WTC11 (cell line): ENCODE data around the gene CCDC134. TPM values are rescaled to one million over a fixed set of nuclear protein-coding genes. Genes with fewer than 3 reads are reported as not detected.

Source experiments
- ATAC-seq: fragments of 200-7000 bp; cut with Tn5 transposase; 2 replicates; pipeline ENCODE4 v1.10.0; 2021; ENCODE audit warnings: mild to moderate bottlenecking, moderate library complexity
- CTCF ChIA-PET: fragments of 300-600 bp; sonication (Branson Sonifier 250); formaldehyde crosslinking; loops from one replicate; lab custom pipeline; 2021; ENCODE audit warnings: antibody characterized with exemption; lab: Charles Lee
- POLR2A ChIA-PET: fragments of 350-600 bp; sonication (Branson Sonifier 250); formaldehyde crosslinking; loops from one replicate; lab custom pipeline; 2021; ENCODE audit warnings: antibody characterized with exemption; lab: Charles Lee
- DNase-seq: peaks from one replicate; pipeline ENCODE4 v3.0.0; 2021; ENCODE audit warnings: low spot score
- H3K27ac Mint-ChIP-seq: 2 replicates; pipeline ENCODE4 v1.8.0; 2021; ENCODE audit warnings: mixed read lengths
- H3K27me3 Mint-ChIP-seq: 2 replicates; pipeline ENCODE4 v1.8.0; 2021; ENCODE audit warnings: low read depth, mild to moderate bottlenecking, moderate library complexity, mixed read lengths
- H3K36me3 Mint-ChIP-seq: 2 replicates; pipeline ENCODE4 v1.8.0; 2021; ENCODE audit warnings: mixed read lengths
- H3K4me1 Mint-ChIP-seq: 2 replicates; pipeline ENCODE4 v1.8.0; 2022; ENCODE audit warnings: mixed read lengths
- H3K4me3 Mint-ChIP-seq: 2 replicates; pipeline ENCODE4 v1.8.0; 2021; ENCODE audit warnings: mild to moderate bottlenecking, moderate library complexity, mixed read lengths
- H3K9me3 Mint-ChIP-seq: 2 replicates; pipeline ENCODE4 v1.8.0; 2021; ENCODE audit warnings: mixed read lengths
- ESRRA ChIP-seq: sonication (generic); formaldehyde crosslinking; IDR thresholded peaks from 2 replicates; pipeline ENCODE4 v1.8.1; 2022; ENCODE audit warnings: mild to moderate bottlenecking, missing genetic modification reagents, borderline replicate concordance
- GRHL2 ChIP-seq: fragments of 250-450 bp; sonication (Bioruptor Pico); IDR thresholded peaks from 2 replicates; pipeline ENCODE4 v1.8.0; 2022; ENCODE audit warnings: mild to moderate bottlenecking, moderate library complexity; ENCODE audit not compliant: insufficient replicate concordance, severe bottlenecking
- IRF2 ChIP-seq: sonication (generic); formaldehyde crosslinking; IDR thresholded peaks from 2 replicates; pipeline ENCODE4 v1.8.0; 2022; ENCODE audit warnings: low read depth, missing genetic modification reagents, borderline replicate concordance
- JUN ChIP-seq: sonication (generic); formaldehyde crosslinking; IDR thresholded peaks from 2 replicates; pipeline ENCODE4 v1.8.0; 2023; ENCODE audit warnings: mild to moderate bottlenecking, missing genetic modification reagents
- KAT7 ChIP-seq: sonication (generic); formaldehyde crosslinking; IDR thresholded peaks from 2 replicates; pipeline ENCODE4 v1.8.1; 2023; ENCODE audit warnings: missing genetic modification reagents, mild to moderate bottlenecking, borderline replicate concordance
- OVOL2 ChIP-seq: fragments of 250-450 bp; sonication (Bioruptor Pico); IDR thresholded peaks from 2 replicates; pipeline ENCODE4 v1.9.0; 2021; ENCODE audit warnings: mild to moderate bottlenecking, borderline replicate concordance
- RELA ChIP-seq: sonication (generic); formaldehyde crosslinking; IDR thresholded peaks from 2 replicates; pipeline ENCODE4 v1.8.1; 2022; ENCODE audit warnings: missing genetic modification reagents, mild to moderate bottlenecking, borderline replicate concordance
- RORB ChIP-seq: fragments of 250-450 bp; sonication (Bioruptor Pico); IDR thresholded peaks from 2 replicates; pipeline ENCODE4 v1.9.0; 2021; ENCODE audit warnings: mild to moderate bottlenecking
- TEAD4 ChIP-seq: sonication (generic); formaldehyde crosslinking; IDR thresholded peaks from 2 replicates; pipeline ENCODE4 v1.8.0; 2022; ENCODE audit warnings: mild to moderate bottlenecking, missing genetic modification reagents
- ZNF263 ChIP-seq: sonication (generic); formaldehyde crosslinking; IDR thresholded peaks from 2 replicates; pipeline ENCODE4 v1.8.1; 2022; ENCODE audit warnings: low read depth, mild to moderate bottlenecking, moderate library complexity, missing genetic modification reagents
- ZNF396 ChIP-seq: fragments of 250-450 bp; sonication (Bioruptor Pico); IDR thresholded peaks from 2 replicates; pipeline ENCODE4 v1.8.0; 2021; ENCODE audit warnings: mild to moderate bottlenecking, moderate library complexity, borderline replicate concordance
- ZNF423 ChIP-seq: fragments of 250-450 bp; sonication (Bioruptor Pico); IDR thresholded peaks from 2 replicates; pipeline ENCODE4 v2.1.2; 2022; ENCODE audit warnings: mild to moderate bottlenecking, moderate library complexity
- ZNF671 ChIP-seq: fragments of 250-450 bp; sonication (Bioruptor Pico); IDR thresholded peaks from 2 replicates; pipeline ENCODE4 v1.8.0; 2021; ENCODE audit warnings: mild to moderate bottlenecking
- total RNA-seq: library from RNA; stranded (reverse); gene quantifications from 3 replicates; pipeline ENCODE4 v1.2.3, GENCODE V29; 2021
- TF ChIP-seq, protein P1 (sequence below): sonication (generic); formaldehyde crosslinking; IDR thresholded peaks from 2 replicates; pipeline ENCODE4 v1.8.0; 2023; ENCODE audit warnings: missing genetic modification reagents, mild to moderate bottlenecking, borderline replicate concordance
- TF ChIP-seq, protein P2 (sequence below): sonication (generic); formaldehyde crosslinking; IDR thresholded peaks from 2 replicates; pipeline ENCODE4 v1.8.1; 2023; ENCODE audit warnings: mild to moderate bottlenecking, missing genetic modification reagents, moderate library complexity
- TF ChIP-seq, protein P3 (sequence below): sonication (generic); formaldehyde crosslinking; IDR thresholded peaks from 2 replicates; pipeline ENCODE4 v1.8.1; 2023; ENCODE audit warnings: mild to moderate bottlenecking, missing genetic modification reagents
- TF ChIP-seq, protein P4 (sequence below): sonication (generic); formaldehyde crosslinking; conservative IDR thresholded peaks from 2 replicates; pipeline ENCODE4 v1.8.1; 2023; ENCODE audit warnings: mild to moderate bottlenecking, low read depth, missing genetic modification reagents, moderate library complexity
- TF ChIP-seq, protein P5 (sequence below): fragments of 250-450 bp; sonication (Bioruptor Pico); IDR thresholded peaks from 2 replicates; pipeline ENCODE4 v1.8.0; 2021; ENCODE audit warnings: mild to moderate bottlenecking
- TF ChIP-seq, protein P6 (sequence below): sonication (generic); formaldehyde crosslinking; IDR thresholded peaks from 2 replicates; pipeline ENCODE4 v1.8.0; 2022; ENCODE audit warnings: mild to moderate bottlenecking, missing genetic modification reagents
- TF ChIP-seq, protein P7 (sequence below): fragments of 200-600 bp; IDR thresholded peaks from 2 replicates; pipeline ENCODE4 v1.8.0; 2022; ENCODE audit warnings: antibody characterized with exemption

CCDC134 gene
- total RNA-seq, 1 experiment from 2014 or later = 19.0 TPM

DNA sequence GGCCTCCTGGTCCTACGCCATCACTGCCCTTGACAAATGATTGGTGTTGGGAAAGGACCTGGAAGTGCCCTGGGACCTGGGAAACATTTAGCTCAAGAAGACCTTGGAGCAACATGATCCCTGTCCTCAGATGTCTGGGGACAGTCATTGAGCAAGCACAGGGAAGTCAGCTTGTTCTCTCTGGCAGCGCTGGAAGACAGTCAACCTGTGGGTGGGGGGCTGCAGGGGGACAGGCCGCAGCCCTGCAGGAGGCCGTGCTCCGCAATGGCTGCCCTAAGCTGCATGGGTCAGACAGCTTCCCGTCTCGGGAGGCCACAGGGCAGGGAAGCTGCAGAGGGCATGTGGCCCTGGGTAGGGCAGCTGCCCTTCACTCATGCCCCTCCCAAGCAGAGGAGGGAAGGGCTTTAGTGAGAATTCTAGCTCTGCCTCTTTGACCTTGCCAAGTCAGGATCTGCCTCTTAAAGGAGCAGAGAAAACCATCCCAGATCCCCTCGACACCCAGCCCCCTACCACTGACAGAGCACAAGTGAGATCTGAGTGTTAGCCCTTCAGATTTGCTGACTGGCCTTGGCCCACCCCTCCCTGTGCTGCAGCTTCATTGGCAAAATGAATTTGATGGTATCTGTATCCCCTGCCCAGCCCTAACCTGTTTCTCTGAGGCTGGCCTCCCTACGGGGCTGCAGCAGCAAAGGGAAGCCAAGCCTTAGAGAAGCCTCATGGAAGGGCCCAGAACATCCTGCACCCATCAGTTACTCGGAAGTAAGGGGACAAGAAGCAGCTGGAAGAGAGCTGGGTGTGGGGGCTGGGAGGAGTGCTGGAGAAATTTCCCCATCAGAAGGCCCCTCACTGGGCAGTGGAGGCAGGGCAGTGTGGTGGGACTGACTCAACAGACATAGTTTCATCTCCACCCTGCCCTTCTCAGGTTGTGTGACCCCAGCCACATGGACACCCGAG lies 26.2 kb downstream of the CCDC134 start (continued):
- TF ChIP-seq, protein P1, sequence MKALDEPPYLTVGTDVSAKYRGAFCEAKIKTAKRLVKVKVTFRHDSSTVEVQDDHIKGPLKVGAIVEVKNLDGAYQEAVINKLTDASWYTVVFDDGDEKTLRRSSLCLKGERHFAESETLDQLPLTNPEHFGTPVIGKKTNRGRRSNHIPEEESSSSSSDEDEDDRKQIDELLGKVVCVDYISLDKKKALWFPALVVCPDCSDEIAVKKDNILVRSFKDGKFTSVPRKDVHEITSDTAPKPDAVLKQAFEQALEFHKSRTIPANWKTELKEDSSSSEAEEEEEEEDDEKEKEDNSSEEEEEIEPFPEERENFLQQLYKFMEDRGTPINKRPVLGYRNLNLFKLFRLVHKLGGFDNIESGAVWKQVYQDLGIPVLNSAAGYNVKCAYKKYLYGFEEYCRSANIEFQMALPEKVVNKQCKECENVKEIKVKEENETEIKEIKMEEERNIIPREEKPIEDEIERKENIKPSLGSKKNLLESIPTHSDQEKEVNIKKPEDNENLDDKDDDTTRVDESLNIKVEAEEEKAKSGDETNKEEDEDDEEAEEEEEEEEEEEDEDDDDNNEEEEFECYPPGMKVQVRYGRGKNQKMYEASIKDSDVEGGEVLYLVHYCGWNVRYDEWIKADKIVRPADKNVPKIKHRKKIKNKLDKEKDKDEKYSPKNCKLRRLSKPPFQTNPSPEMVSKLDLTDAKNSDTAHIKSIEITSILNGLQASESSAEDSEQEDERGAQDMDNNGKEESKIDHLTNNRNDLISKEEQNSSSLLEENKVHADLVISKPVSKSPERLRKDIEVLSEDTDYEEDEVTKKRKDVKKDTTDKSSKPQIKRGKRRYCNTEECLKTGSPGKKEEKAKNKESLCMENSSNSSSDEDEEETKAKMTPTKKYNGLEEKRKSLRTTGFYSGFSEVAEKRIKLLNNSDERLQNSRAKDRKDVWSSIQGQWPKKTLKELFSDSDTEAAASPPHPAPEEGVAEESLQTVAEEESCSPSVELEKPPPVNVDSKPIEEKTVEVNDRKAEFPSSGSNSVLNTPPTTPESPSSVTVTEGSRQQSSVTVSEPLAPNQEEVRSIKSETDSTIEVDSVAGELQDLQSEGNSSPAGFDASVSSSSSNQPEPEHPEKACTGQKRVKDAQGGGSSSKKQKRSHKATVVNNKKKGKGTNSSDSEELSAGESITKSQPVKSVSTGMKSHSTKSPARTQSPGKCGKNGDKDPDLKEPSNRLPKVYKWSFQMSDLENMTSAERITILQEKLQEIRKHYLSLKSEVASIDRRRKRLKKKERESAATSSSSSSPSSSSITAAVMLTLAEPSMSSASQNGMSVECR = no peak
- TF ChIP-seq TEAD4 (CRISPR knock-in tag) = no peak
- TF ChIP-seq ZNF263 (CRISPR knock-in tag) = no peak
- no peak for TF ChIP-seq GRHL2 (CRISPR knock-in tag)
- no peak for TF ChIP-seq OVOL2
- TF ChIP-seq, protein P2, sequence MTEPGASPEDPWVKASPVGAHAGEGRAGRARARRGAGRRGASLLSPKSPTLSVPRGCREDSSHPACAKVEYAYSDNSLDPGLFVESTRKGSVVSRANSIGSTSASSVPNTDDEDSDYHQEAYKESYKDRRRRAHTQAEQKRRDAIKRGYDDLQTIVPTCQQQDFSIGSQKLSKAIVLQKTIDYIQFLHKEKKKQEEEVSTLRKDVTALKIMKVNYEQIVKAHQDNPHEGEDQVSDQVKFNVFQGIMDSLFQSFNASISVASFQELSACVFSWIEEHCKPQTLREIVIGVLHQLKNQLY = no peak
- TF ChIP-seq, protein P3, sequence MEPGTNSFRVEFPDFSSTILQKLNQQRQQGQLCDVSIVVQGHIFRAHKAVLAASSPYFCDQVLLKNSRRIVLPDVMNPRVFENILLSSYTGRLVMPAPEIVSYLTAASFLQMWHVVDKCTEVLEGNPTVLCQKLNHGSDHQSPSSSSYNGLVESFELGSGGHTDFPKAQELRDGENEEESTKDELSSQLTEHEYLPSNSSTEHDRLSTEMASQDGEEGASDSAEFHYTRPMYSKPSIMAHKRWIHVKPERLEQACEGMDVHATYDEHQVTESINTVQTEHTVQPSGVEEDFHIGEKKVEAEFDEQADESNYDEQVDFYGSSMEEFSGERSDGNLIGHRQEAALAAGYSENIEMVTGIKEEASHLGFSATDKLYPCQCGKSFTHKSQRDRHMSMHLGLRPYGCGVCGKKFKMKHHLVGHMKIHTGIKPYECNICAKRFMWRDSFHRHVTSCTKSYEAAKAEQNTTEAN (CRISPR knock-in tag) = no peak
- TF ChIP-seq, protein P4, sequence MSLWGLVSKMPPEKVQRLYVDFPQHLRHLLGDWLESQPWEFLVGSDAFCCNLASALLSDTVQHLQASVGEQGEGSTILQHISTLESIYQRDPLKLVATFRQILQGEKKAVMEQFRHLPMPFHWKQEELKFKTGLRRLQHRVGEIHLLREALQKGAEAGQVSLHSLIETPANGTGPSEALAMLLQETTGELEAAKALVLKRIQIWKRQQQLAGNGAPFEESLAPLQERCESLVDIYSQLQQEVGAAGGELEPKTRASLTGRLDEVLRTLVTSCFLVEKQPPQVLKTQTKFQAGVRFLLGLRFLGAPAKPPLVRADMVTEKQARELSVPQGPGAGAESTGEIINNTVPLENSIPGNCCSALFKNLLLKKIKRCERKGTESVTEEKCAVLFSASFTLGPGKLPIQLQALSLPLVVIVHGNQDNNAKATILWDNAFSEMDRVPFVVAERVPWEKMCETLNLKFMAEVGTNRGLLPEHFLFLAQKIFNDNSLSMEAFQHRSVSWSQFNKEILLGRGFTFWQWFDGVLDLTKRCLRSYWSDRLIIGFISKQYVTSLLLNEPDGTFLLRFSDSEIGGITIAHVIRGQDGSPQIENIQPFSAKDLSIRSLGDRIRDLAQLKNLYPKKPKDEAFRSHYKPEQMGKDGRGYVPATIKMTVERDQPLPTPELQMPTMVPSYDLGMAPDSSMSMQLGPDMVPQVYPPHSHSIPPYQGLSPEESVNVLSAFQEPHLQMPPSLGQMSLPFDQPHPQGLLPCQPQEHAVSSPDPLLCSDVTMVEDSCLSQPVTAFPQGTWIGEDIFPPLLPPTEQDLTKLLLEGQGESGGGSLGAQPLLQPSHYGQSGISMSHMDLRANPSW (CRISPR knock-in tag) = no peak
- TF ChIP-seq RORB = no peak
- TF ChIP-seq KAT7 = no peak
- TF ChIP-seq IRF2 (CRISPR knock-in tag) = no peak

DNA sequence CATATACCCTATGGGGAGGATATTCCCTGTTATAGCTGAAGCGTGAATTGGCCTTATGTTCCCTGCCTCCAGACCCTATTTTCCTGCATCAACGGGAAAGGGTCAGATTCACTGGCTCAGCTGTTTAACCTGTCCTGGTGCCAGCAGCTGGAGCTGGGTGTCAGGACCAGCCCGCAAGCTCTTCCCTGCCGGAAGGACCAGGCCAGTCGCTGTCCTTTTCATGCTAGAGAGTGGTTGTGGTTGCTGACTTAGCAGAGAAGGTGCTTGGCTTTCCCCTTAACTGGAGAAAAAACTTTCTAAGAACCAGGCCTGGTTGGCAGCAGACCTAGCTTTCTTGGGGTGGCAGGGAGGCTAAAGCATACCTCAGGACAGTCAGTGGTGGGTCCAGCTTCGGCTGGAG lies 27.2 kb downstream of the CCDC134 start:
- Mint-ChIP-seq H3K27me3 (no peaks in the 10 kb centered on the region; the same call in 1 of the 2 replicates), H3K9me3 (no peaks in the 10 kb centered on the region), H3K4me3 (no peak overlapping the region), H3K4me1 (peaks cover 52% of the 10 kb centered on the region), H3K36me3 (peaks cover 4% of the 10 kb centered on the region), H3K27ac (no peak overlapping the region)
- ChIA-PET POLR2A (interaction anchor here (0.9 kb wide), 1 partner anchor 27 kb away, joined by 3 read pairs; the partner anchor contains the start of gene CCDC134), CTCF (interaction anchor here (0.9 to 7.8 kb wide), 6 partner anchors 30 to 131 kb away, joined by 3 to 59 read pairs (median 8); no protein-coding TSS in a partner anchor)
- TF ChIP-seq JUN (no peak), IRF2 (CRISPR knock-in tag) (no peak), ZNF263 (CRISPR knock-in tag) (no peak), RELA (no peak), ESRRA (CRISPR knock-in tag) (no peak), ZNF671 (CRISPR knock-in tag) (no peak), ZNF396 (no peak), ZNF423 (no peak)
- TF ChIP-seq, protein P5, sequence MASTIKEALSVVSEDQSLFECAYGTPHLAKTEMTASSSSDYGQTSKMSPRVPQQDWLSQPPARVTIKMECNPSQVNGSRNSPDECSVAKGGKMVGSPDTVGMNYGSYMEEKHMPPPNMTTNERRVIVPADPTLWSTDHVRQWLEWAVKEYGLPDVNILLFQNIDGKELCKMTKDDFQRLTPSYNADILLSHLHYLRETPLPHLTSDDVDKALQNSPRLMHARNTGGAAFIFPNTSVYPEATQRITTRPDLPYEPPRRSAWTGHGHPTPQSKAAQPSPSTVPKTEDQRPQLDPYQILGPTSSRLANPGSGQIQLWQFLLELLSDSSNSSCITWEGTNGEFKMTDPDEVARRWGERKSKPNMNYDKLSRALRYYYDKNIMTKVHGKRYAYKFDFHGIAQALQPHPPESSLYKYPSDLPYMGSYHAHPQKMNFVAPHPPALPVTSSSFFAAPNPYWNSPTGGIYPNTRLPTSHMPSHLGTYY = no peak
- TF ChIP-seq, protein P6, sequence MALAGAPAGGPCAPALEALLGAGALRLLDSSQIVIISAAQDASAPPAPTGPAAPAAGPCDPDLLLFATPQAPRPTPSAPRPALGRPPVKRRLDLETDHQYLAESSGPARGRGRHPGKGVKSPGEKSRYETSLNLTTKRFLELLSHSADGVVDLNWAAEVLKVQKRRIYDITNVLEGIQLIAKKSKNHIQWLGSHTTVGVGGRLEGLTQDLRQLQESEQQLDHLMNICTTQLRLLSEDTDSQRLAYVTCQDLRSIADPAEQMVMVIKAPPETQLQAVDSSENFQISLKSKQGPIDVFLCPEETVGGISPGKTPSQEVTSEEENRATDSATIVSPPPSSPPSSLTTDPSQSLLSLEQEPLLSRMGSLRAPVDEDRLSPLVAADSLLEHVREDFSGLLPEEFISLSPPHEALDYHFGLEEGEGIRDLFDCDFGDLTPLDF (CRISPR knock-in tag) = no peak
- TF ChIP-seq, protein P7, sequence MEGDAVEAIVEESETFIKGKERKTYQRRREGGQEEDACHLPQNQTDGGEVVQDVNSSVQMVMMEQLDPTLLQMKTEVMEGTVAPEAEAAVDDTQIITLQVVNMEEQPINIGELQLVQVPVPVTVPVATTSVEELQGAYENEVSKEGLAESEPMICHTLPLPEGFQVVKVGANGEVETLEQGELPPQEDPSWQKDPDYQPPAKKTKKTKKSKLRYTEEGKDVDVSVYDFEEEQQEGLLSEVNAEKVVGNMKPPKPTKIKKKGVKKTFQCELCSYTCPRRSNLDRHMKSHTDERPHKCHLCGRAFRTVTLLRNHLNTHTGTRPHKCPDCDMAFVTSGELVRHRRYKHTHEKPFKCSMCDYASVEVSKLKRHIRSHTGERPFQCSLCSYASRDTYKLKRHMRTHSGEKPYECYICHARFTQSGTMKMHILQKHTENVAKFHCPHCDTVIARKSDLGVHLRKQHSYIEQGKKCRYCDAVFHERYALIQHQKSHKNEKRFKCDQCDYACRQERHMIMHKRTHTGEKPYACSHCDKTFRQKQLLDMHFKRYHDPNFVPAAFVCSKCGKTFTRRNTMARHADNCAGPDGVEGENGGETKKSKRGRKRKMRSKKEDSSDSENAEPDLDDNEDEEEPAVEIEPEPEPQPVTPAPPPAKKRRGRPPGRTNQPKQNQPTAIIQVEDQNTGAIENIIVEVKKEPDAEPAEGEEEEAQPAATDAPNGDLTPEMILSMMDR = no peak
- ATAC-seq (no peak), DNase-seq (no peak)
